BLaER1 treated with 17β-estradiol and CSF1 and Interleukin-3, amounts not matched to agents 10 nM and 100 nM (cell line): ENCODE measurements around the gene CEL.

Experiments used
- H3K27ac ChIP-seq, 11 experiments: shearing (Covaris generic); formaldehyde crosslinking; 2 replicates each; pipeline ENCODE4 v1.8.1; 2022
- H3K27me3 ChIP-seq, 11 experiments: shearing (Covaris generic); formaldehyde crosslinking; 2 replicates each; pipeline ENCODE4 v1.8.1; 2022
- H3K36me3 ChIP-seq, 11 experiments: shearing (Covaris generic); formaldehyde crosslinking; 2 replicates each; pipeline ENCODE4 v1.8.1; 2022
- H3K4me1 ChIP-seq, 10 experiments: shearing (Covaris generic); formaldehyde crosslinking; 2 replicates each; pipeline ENCODE4 v1.8.1; 2022
- H3K4me2 ChIP-seq, 11 experiments: shearing (Covaris generic); formaldehyde crosslinking; 2 replicates each; pipeline ENCODE4 v1.8.1; 2022
- H3K4me3 ChIP-seq, 10 experiments: shearing (Covaris generic); formaldehyde crosslinking; 2 replicates each; pipeline ENCODE4 v1.8.1; 2022
- H3K9ac ChIP-seq, 11 experiments: shearing (Covaris generic); formaldehyde crosslinking; 2 replicates each; pipeline ENCODE4 v1.8.1; 2022
- H3K9me3 ChIP-seq, 11 experiments: shearing (Covaris generic); formaldehyde crosslinking; replicated peaks in 1 of 11; 2 replicates each; pipeline ENCODE4 v1.8.1; 2022
- H4K20me1 ChIP-seq, 11 experiments: shearing (Covaris generic); formaldehyde crosslinking; 2 replicates each; pipeline ENCODE4 v1.8.1; 2022
- Cebpa-rat ChIP-seq, 11 experiments: shearing (Covaris generic); IDR thresholded peaks; 2 replicates each; pipeline ENCODE4 v1.8.1; 2022

Gene CEL

GRCh38 chr9:133118179-133118520 is 56.4 kb downstream of the CEL start:
- Histone ChIP-seq H3K4me1 (peaks cover 88 to 98% (median 96%) of the 10 kb centered on the region in 10 experiments), H3K9me3 (no peaks in the 10 kb centered on the region), H3K27me3 (no peaks in the 10 kb centered on the region), H3K4me2 (peak overlapping the region; percentile 93 to 100 (median 100)), H3K36me3 (peaks cover 0 to 14% (median 4%) of the 10 kb centered on the region in 11 experiments; a peak in 7 of 22 replicates), H4K20me1 (peaks cover 38 to 97% (median 91%) of the 10 kb centered on the region in 11 experiments; a peak in 21 of 22 replicates), H3K27ac (peak overlapping the region in 6 of 11 experiments; percentile 1 to 92 (median 46); a peak in 7 of 22 replicates), H3K9ac (peak overlapping the region; percentile 2 to 89 (median 45); a peak in 15 of 22 replicates), H3K4me3 (no peak overlapping the region)
- TF ChIP-seq Cebpa-rat (IDR thresholded peaks at IDR 0.05), result no peak

GRCh38 chr9:133118568-133118967 is 56.8 kb downstream of the CEL start:
- H3K9me3 ChIP-seq, result no peaks in the 10 kb centered on the region
- H3K4me3 ChIP-seq, result peak overlapping the region in 2 of 10 experiments; percentile 78 to 87; a peak in 2 of 20 replicates
- H3K4me1 ChIP-seq, result peaks cover 88 to 98% (median 96%) of the 10 kb centered on the region in 10 experiments
- H3K4me2 ChIP-seq, result peak overlapping the region; percentile 93 to 100 (median 100)
- H3K27me3 ChIP-seq, result no peaks in the 10 kb centered on the region
- peak overlapping the region in 5 of 11 experiments; percentile 32 to 92 (median 50); a peak in 6 of 22 replicates for H3K27ac ChIP-seq
- H3K36me3 ChIP-seq, result peaks cover 0 to 14% (median 4%) of the 10 kb centered on the region in 11 experiments; a peak in 7 of 22 replicates
- TF ChIP-seq Cebpa-rat (IDR thresholded peaks at IDR 0.05), result no peak
- H3K9ac ChIP-seq, result peak overlapping the region; percentile 18 to 89 (median 77); a peak in 16 of 22 replicates
- peaks cover 38 to 97% (median 88%) of the 10 kb centered on the region in 11 experiments; a peak in 21 of 22 replicates for H4K20me1 ChIP-seq

DNA sequence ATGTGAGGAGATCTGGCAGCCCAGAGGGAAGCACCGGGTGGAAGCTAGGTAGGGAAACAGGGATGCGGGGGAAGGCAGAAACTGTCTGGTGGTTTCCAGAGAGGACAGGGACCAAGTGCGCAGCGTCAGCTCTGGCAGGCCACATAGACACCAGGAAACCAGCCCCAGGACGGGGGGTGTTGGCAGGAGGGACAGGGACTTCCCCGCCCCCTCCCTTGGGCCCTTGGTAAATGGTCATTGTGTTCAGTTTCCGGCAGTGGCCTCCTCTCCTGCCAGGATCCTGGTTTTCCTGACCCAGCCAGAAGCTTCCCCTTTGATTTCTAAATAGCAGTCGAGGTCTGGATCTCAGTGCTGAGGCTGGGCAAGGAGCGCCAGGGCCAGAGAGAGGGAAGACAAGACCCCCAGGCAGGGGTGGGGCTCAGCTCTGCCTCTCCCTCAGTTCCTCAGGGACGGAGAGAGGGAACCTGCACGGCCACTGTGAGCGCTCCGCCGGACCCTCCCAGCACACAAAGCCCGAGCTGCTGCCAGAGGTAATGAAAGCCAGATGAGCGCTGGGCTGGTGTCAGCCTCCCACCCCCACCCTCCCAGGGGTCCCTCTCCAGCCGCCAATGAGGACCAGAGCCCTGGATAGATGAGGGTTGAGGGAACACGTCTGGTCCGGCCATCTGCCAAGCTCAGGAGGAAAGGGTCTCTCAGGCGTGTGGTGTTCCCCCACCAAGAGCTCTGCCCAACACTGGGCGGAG is 57.5 kb downstream of the CEL start:
- H3K9me3 ChIP-seq, result no peaks in the 10 kb centered on the region
- peaks cover 87 to 98% (median 96%) of the 10 kb centered on the region in 10 experiments for H3K4me1 ChIP-seq
- H3K9ac ChIP-seq, result peak overlapping the region; percentile 41 to 89 (median 85); a peak in 20 of 22 replicates
- H3K4me3 ChIP-seq, result peak overlapping the region in 5 of 10 experiments; percentile 22 to 87 (median 78); a peak in 8 of 20 replicates
- TF ChIP-seq Cebpa-rat (IDR thresholded peaks at IDR 0.05), result no peak
- no peaks in the 10 kb centered on the region for H3K27me3 ChIP-seq
- peaks cover 38 to 97% (median 84%) of the 10 kb centered on the region in 11 experiments; a peak in 21 of 22 replicates for H4K20me1 ChIP-seq
- peaks cover 0 to 14% (median 4%) of the 10 kb centered on the region in 11 experiments; a peak in 7 of 22 replicates for H3K36me3 ChIP-seq
- H3K4me2 ChIP-seq, result peak overlapping the region; percentile 93 to 100 (median 100)
- peak overlapping the region in 10 of 11 experiments; percentile 18 to 92 (median 33); a peak in 15 of 22 replicates for H3K27ac ChIP-seq

GRCh38 chr9:133119846-133120500 is 58.2 kb downstream of the CEL start:
- Histone ChIP-seq H3K4me3 (peak overlapping the region; percentile 63 to 87 (median 72); a peak in 19 of 20 replicates), H3K27me3 (no peaks in the 10 kb centered on the region), H3K4me1 (peaks cover 87 to 98% (median 96%) of the 10 kb centered on the region in 10 experiments), H3K4me2 (peak overlapping the region; percentile 93 to 100 (median 100)), H3K36me3 (peaks cover 0 to 14% (median 4%) of the 10 kb centered on the region in 11 experiments; a peak in 7 of 22 replicates), H3K27ac (peak overlapping the region in 10 of 11 experiments; percentile 18 to 92 (median 86); a peak in 17 of 22 replicates), H3K9ac (peak overlapping the region; percentile 79 to 91 (median 86); a peak in 21 of 22 replicates), H3K9me3 (no peaks in the 10 kb centered on the region), H4K20me1 (peaks cover 38 to 97% (median 84%) of the 10 kb centered on the region in 11 experiments; a peak in 21 of 22 replicates)
- no peak for TF ChIP-seq Cebpa-rat (IDR thresholded peaks at IDR 0.05)

DNA sequence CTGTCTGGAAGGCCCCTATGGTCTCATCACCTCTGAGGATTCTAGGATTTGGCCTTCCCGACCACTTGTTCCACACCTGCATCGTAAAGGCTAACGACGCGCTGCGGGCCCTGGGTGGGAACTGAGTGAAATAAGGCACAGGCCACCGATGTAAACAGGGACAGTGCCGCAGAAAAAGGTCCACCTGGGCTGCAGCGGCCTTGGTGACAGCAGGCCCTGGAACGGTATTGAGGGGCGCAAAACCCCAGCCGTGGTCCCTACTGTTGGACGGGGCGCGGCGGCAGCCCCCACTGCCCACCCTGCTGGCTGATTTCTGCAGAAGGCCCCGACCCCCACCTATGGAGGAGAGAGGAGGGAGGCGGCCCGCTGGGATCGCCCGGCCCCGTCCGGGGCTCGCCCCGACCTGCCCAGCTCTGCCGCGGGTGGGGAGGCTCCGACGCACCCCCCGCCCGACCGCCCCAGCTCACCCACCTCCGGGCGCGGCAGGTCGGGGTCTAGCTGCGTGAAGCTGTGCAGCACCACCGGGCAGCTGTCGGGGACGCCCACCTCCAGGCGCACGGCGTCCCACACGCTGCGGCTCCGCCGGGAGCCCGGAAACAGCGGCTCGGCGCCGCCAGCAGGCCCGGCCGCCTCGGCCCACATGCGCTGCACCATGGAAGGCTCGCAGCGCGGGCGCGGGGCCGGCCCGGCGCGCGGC is 58.9 kb downstream of the CEL start:
- Histone ChIP-seq H3K9me3 (no peaks in the 10 kb centered on the region), H3K36me3 (peaks cover 0 to 14% (median 4%) of the 10 kb centered on the region in 11 experiments; a peak in 7 of 22 replicates), H3K4me2 (peak overlapping the region; percentile 93 to 100 (median 100)), H3K4me3 (peak overlapping the region; percentile 63 to 87 (median 72)), H3K27me3 (no peaks in the 10 kb centered on the region), H3K27ac (peak overlapping the region; percentile 73 to 89 (median 82)), H3K4me1 (peaks cover 87 to 98% (median 96%) of the 10 kb centered on the region in 10 experiments), H4K20me1 (peaks cover 38 to 97% (median 84%) of the 10 kb centered on the region in 11 experiments; a peak in 21 of 22 replicates), H3K9ac (peak overlapping the region; percentile 79 to 91 (median 86))
- no peak for TF ChIP-seq Cebpa-rat (IDR thresholded peaks at IDR 0.05)
